ENCODE results near the gene KAZN.

DNA sequence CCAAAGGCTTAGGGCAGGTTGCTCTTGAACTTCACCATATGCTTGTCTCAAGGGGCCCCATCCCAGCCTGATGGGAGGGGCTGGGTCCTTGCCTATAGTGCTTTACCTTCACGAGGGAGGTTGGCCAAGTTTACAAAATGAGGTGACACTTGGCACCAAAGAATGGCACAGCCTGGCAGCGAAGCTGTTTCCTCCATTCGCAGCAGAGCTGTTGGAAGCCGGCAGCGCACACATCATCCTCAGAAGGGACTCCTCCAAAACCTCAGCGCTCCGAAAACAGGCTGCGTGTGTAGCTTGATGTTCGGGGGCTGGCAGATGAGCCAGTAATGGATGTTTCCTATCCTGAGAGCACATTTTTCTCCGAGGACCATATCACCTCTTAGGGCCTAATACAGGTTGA, 116.8 kb downstream of the KAZN start:
- no peak for TF ChIP-seq EP300 (IDR thresholded peaks at IDR 0.05)
- TF ChIP-seq, protein P1, sequence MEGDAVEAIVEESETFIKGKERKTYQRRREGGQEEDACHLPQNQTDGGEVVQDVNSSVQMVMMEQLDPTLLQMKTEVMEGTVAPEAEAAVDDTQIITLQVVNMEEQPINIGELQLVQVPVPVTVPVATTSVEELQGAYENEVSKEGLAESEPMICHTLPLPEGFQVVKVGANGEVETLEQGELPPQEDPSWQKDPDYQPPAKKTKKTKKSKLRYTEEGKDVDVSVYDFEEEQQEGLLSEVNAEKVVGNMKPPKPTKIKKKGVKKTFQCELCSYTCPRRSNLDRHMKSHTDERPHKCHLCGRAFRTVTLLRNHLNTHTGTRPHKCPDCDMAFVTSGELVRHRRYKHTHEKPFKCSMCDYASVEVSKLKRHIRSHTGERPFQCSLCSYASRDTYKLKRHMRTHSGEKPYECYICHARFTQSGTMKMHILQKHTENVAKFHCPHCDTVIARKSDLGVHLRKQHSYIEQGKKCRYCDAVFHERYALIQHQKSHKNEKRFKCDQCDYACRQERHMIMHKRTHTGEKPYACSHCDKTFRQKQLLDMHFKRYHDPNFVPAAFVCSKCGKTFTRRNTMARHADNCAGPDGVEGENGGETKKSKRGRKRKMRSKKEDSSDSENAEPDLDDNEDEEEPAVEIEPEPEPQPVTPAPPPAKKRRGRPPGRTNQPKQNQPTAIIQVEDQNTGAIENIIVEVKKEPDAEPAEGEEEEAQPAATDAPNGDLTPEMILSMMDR (IDR thresholded peaks at IDR 0.05), result no peak
- TF ChIP-seq RCOR1 (IDR thresholded peaks at IDR 0.05; ENCODE audit: low read depth, low read length), result no peak
- TF ChIP-seq GATA3 (IDR thresholded peaks at IDR 0.05; ENCODE audit: borderline replicate concordance), result no peak
- no peak for TF ChIP-seq CHD2 (IDR thresholded peaks at IDR 0.05; ENCODE audit: low read length, partially characterized antibody)
- TF ChIP-seq, protein P2, sequence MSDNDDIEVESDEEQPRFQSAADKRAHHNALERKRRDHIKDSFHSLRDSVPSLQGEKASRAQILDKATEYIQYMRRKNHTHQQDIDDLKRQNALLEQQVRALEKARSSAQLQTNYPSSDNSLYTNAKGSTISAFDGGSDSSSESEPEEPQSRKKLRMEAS (IDR thresholded peaks at IDR 0.05), result no peak

Measured in A549 (cell line).